HG03432 (cell line): ENCODE results near the gene TCHH.

Source experiments
- ATAC-seq: cut with Tn5 transposase; IDR thresholded peaks from one replicate; pipeline ENCODE4 v1.9.1; 2021; ENCODE audit warnings: mild to moderate bottlenecking, moderate library complexity; ENCODE audit not compliant: unreplicated experiment

Gene TCHH

GRCh38 chr1:152067150-152067549 is 48.1 kb downstream of the TCHH start:
- no peak for ATAC-seq

GRCh38 chr1:152061952-152062351 is 53.3 kb downstream of the TCHH start:
- ATAC-seq: no peak
